ENCODE data around the gene HOXD3. TPM values are rescaled to one million over a fixed set of nuclear protein-coding genes. Genes with fewer than 3 reads are reported as not detected.
A peak's percentile ranks its signal among the peaks of the same experiment; 100 is the strongest.

The HOXD3 gene
- total and polyA plus RNA-seq, 2 experiments from 2014 or later: not detected

DNA sequence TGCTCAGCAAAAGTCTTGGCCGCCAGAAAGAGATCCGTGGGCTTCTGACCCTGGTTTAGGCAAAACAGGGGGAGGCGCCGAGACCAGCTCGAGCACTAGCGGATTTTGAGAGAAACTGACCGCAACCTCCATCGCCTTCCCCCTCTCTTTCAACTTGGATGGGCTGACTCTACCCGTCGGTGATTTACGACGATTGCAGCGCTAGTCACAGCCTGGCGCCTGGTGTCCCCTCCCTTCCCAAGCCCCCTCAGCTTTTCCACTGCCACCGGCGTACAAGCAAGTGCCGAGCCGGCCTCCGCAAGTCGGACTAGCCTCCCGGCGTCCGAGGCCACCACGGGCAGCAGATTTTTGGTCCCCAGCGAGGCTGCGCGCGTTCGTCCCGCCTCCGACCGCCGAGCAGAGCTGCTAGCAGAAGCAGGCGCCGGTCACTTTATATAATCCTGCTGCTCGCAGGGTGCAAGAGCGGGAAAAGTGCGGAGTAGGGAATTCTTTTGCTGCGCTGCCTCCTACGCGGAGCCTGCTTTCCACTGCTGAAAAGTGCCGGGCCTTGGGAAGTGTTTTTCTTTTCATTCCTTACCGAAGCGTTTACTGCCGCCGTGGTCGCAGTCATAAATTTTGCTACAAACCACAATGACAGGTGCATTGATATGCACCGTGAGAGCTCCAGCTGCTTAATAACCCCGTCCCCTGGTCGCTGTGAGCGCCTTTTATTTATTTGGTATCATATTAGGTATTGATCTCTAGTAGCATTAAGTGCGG lies 7.7 kb downstream of the HOXD3 start:
- peak; percentile 48 for DNase-seq (ENCODE audit: low spot score)
- Histone ChIP-seq H3K9me2 (ENCODE audit: insufficient read depth) (no peaks in the 10 kb centered on the region), H3K4me2 (peak overlapping the region; percentile 73), H3K4me3 (peak overlapping the region; percentile 44), H3K36me3 (ENCODE audit: insufficient read depth) (no peaks in the 10 kb centered on the region), H3F3A (replicated peaks; ENCODE audit: low read depth) (peaks cover 19% of the 10 kb centered on the region), H2AFZ (no peak overlapping the region; the same call in 1 of the 2 replicates), H3K27me3 (ENCODE audit: insufficient read depth) (peaks cover 100% of the 10 kb centered on the region), H3K27ac (ENCODE audit: low read depth) (no peak overlapping the region), H3K4me1 (ENCODE audit: insufficient read depth) (peaks cover 45% of the 10 kb centered on the region), H4K20me1 (replicated peaks; ENCODE audit: insufficient read depth) (peaks cover 61% of the 10 kb centered on the region), H3K79me2 (replicated peaks; ENCODE audit: insufficient read depth) (no peaks in the 10 kb centered on the region)
- H3K4me3 Mint-ChIP-seq: peak overlapping the region; percentile 36
- H3K4me1 Mint-ChIP-seq: peaks cover 30% of the 10 kb centered on the region
- H3K27me3 Mint-ChIP-seq (ENCODE audit: insufficient read depth, low read depth, poor library complexity): peaks cover 100% of the 10 kb centered on the region
- H3K27ac Mint-ChIP-seq: no peak overlapping the region
- no peak; the same call in 2 of the 3 replicates for ATAC-seq
- TF ChIP-seq, protein P1, sequence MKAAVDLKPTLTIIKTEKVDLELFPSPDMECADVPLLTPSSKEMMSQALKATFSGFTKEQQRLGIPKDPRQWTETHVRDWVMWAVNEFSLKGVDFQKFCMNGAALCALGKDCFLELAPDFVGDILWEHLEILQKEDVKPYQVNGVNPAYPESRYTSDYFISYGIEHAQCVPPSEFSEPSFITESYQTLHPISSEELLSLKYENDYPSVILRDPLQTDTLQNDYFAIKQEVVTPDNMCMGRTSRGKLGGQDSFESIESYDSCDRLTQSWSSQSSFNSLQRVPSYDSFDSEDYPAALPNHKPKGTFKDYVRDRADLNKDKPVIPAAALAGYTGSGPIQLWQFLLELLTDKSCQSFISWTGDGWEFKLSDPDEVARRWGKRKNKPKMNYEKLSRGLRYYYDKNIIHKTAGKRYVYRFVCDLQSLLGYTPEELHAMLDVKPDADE (IDR thresholded peaks at IDR 0.05): no peak
- TF ChIP-seq EZH2 (IDR thresholded peaks at IDR 0.05; ENCODE audit: low read depth, unreplicated experiment) (peak; percentile 100), EZH2phosphoT487 (IDR thresholded peaks at IDR 0.05; ENCODE audit: unreplicated experiment) (peak; percentile 89), STAT1 (IDR thresholded peaks at IDR 0.05; ENCODE audit: unreplicated experiment) (no peak), NANOG (IDR thresholded peaks at IDR 0.05; ENCODE audit: borderline replicate concordance) (no peak), CREB1 (CRISPR knock-in tag; IDR thresholded peaks at IDR 0.05; ENCODE audit: low read depth) (no peak), ZNF114 (CRISPR knock-in tag; IDR thresholded peaks at IDR 0.05) (no peak)
- TF ChIP-seq, protein P2, sequence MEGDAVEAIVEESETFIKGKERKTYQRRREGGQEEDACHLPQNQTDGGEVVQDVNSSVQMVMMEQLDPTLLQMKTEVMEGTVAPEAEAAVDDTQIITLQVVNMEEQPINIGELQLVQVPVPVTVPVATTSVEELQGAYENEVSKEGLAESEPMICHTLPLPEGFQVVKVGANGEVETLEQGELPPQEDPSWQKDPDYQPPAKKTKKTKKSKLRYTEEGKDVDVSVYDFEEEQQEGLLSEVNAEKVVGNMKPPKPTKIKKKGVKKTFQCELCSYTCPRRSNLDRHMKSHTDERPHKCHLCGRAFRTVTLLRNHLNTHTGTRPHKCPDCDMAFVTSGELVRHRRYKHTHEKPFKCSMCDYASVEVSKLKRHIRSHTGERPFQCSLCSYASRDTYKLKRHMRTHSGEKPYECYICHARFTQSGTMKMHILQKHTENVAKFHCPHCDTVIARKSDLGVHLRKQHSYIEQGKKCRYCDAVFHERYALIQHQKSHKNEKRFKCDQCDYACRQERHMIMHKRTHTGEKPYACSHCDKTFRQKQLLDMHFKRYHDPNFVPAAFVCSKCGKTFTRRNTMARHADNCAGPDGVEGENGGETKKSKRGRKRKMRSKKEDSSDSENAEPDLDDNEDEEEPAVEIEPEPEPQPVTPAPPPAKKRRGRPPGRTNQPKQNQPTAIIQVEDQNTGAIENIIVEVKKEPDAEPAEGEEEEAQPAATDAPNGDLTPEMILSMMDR (conservative IDR thresholded peaks at IDR 0.05; ENCODE audit: low read depth in 2 of 2): no peak
- peaks cover 7% of the 10 kb centered on the region; the same call in 1 of the 3 replicates for H3K9me3 Mint-ChIP-seq
- no peaks in the 10 kb centered on the region for H3K36me3 Mint-ChIP-seq (ENCODE audit: low read depth)

DNA sequence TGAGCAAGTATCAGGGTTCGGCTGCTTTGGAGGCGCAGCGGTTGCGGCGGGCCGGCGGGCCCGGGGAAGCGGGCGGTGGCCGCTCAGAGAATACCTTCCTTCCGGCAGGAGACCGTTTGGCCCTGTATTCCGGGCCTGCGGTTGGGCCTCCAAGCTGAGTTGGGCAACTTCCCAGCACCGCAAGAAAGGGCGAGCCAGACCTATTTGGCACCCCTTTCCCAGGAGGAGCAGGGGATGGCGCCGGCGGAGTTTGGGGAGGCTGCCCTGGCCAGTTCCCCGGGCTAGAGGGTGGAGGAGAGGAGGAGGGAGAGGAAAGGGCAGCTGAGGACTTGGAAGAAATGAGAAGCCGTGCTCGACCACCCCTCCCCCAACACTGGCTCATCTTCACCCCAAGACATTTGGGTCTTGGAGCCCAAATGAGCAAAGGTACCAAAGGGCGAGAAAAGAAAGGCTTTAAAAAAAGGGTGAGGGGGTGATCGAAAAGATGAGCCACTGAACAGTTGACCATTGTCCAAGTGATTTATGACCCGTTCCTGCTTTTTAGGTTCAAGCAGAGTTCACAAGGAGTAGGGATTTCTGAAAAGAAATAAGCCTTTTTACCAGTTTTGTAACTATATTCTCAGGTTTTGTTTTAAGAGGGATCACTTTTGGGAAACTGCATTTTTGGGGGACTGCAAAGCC lies 8.4 kb downstream of the HOXD3 start:
- Mint-ChIP-seq H3K4me3 (peak overlapping the region; percentile 26), H3K9me3 (peaks cover 7% of the 10 kb centered on the region; the same call in 1 of the 3 replicates), H3K27ac (no peak overlapping the region), H3K27me3 (ENCODE audit: insufficient read depth, low read depth, poor library complexity) (peaks cover 100% of the 10 kb centered on the region), H3K4me1 (peaks cover 30% of the 10 kb centered on the region), H3K36me3 (ENCODE audit: low read depth) (no peaks in the 10 kb centered on the region)
- TF ChIP-seq, protein P3, sequence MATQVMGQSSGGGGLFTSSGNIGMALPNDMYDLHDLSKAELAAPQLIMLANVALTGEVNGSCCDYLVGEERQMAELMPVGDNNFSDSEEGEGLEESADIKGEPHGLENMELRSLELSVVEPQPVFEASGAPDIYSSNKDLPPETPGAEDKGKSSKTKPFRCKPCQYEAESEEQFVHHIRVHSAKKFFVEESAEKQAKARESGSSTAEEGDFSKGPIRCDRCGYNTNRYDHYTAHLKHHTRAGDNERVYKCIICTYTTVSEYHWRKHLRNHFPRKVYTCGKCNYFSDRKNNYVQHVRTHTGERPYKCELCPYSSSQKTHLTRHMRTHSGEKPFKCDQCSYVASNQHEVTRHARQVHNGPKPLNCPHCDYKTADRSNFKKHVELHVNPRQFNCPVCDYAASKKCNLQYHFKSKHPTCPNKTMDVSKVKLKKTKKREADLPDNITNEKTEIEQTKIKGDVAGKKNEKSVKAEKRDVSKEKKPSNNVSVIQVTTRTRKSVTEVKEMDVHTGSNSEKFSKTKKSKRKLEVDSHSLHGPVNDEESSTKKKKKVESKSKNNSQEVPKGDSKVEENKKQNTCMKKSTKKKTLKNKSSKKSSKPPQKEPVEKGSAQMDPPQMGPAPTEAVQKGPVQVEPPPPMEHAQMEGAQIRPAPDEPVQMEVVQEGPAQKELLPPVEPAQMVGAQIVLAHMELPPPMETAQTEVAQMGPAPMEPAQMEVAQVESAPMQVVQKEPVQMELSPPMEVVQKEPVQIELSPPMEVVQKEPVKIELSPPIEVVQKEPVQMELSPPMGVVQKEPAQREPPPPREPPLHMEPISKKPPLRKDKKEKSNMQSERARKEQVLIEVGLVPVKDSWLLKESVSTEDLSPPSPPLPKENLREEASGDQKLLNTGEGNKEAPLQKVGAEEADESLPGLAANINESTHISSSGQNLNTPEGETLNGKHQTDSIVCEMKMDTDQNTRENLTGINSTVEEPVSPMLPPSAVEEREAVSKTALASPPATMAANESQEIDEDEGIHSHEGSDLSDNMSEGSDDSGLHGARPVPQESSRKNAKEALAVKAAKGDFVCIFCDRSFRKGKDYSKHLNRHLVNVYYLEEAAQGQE (IDR thresholded peaks at IDR 0.05; ENCODE audit: unreplicated experiment): no peak
- TF ChIP-seq EZH2 (IDR thresholded peaks at IDR 0.05; ENCODE audit: low read depth, unreplicated experiment): peak; percentile 73
- no peak for TF ChIP-seq JUNB (IDR thresholded peaks at IDR 0.05; ENCODE audit: unreplicated experiment)
- peaks cover 100% of the 10 kb centered on the region for H3K27me3 ChIP-seq (ENCODE audit: insufficient read depth)
- H3K4me1 ChIP-seq (ENCODE audit: insufficient read depth): peaks cover 45% of the 10 kb centered on the region
- peaks cover 19% of the 10 kb centered on the region for H3F3A ChIP-seq (replicated peaks; ENCODE audit: low read depth)
- no peaks in the 10 kb centered on the region for H3K9me2 ChIP-seq (ENCODE audit: insufficient read depth)
- peak overlapping the region; percentile 44; the same call in 1 of the 2 replicates for H3K4me3 ChIP-seq
- no peak overlapping the region for H3K27ac ChIP-seq (ENCODE audit: low read depth)
- ATAC-seq (peak; percentile 39), DNase-seq (ENCODE audit: low spot score) (peak; percentile 62)
- H3K36me3 ChIP-seq (ENCODE audit: insufficient read depth): no peaks in the 10 kb centered on the region; the same call in 1 of the 2 replicates
- H3K4me2 ChIP-seq: peak overlapping the region; percentile 73
- H4K20me1 ChIP-seq (replicated peaks; ENCODE audit: insufficient read depth): peaks cover 65% of the 10 kb centered on the region
- no peaks in the 10 kb centered on the region for H3K79me2 ChIP-seq (replicated peaks; ENCODE audit: insufficient read depth)
- H2AFZ ChIP-seq: no peak overlapping the region
